GM12874 (cell line): ENCODE results near the gene KCNQ1.

Experiments used
- CTCF ChIP-seq: IDR thresholded peaks from 2 replicates; pipeline ENCODE4 v1.5.1; 2011; ENCODE audit warnings: low read depth, mild to moderate bottlenecking, control low read depth, low read length, moderate library complexity; ENCODE audit not compliant: insufficient read depth

KCNQ1 gene

DNA sequence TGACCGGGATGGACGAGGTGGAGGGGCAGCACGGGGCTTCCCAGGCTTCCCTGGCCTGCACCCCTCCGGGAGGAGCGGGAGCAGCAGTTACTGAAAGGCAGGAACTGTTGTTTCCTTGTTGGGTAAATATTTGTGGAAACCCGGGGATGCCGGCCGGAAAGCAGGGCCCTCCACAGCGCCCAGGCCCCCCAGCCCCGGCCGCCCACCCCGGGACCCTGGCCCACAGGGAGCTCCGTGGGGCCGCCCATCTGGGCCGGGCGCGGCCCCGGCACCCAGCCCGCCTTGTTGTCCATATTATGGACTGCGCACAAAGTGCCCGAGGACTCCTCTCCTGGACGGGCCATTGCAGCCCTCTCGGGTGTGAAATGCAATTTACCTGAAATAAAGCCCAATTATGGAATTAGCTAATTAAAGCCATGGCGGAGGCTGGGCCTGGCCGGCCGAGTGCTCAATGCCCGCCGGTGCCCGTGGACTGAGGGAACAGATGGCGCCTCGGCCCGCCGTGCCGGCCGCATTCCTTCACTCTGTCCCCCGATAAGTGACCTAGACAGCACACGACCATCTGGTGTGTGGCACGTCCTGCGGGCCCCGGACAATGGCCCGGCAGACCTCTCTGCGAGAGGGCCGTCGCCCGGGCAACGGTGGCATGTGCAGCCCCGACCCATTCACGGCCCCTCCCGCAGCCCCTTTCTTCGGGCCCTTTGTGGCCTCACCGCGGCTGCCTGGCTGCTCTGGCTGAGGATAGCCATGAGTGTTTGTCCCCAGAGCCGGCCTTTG lies 405.4 kb downstream of the KCNQ1 start:
- no peak for TF ChIP-seq CTCF

DNA sequence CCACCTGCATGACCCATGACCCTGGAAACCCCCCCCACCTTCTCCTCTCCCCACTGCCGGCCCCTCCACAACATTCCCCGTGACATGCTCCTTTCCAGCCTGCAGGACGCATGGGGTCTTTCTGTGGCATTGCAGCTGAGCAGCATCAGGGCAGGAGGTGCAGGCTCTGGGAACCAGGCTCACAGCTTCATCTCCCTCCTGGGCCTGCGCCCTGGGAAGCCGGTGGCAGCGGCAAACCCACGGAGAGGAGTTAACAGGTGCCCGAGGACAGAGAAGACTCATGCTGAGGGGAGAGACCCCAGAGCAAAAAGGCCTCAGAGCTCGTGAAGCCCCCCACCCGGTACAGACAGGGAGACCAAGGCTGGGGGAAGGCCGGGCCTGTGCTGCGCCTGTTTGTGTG lies 408.6 kb downstream of the KCNQ1 start:
- no peak for TF ChIP-seq CTCF

DNA sequence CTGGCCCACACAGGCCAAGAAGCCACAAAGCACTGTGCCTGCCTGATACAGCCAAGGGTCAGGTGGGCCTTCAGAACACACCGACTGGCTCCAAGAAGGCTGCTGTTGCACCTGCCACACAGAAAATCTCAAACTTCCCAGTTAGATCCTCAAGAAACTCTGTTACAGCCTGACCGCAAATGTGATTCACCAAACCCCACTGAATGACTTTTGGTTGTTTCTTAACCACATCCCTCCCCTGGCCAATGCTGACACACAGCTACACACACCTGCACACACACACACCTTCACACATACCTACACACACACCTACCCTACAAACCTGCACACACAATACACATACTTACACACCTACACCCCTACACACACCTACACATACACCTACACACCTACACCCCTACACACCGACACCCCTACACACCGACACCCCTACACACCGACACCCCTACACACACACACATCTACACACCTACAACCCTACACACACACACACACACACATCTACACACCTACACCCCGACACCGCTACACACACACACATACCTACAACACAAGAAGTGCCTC lies 409.3 kb downstream of the KCNQ1 start:
- no peak for TF ChIP-seq CTCF

DNA sequence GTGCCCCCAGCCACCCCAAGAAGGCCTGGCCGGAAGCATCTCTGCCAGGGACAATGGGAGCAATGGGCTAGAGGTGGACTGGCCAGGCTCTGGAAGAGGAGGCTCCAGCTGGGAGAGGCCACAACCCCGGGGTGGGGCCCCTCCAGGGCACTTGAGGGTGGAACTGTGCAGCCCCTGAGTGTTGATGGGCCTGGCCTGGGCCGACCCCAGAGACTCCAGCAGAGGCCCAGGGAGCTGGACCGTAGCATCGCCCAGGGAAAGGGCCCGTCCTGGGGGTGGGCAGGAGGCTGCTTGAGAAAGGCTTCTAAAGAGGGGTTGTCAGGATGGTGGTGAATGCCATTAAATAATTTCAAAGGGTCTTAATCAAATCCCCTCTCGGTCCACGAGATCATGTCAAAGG lies 410.4 kb downstream of the KCNQ1 start:
- TF ChIP-seq CTCF: no peak

DNA sequence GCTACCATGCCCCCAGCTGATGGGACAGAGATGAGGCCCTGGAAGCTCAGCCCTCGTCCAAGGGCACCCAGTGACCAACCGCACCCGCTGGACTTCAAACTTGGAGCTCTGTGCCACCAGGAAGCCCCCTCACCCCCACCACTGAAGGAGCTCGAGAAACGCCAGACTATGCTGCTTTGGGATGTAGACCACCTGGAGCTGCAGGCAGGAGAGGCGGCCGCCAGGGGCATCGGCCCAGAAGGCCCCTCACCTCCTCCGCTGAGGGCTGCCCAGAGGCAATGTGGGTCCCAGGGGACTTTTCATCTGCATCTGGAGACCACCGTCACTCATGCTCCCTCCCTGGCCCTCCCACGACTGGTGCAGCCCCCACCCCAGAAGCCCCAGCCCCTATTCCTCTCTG lies 412.5 kb downstream of the KCNQ1 start:
- TF ChIP-seq CTCF: no peak

DNA sequence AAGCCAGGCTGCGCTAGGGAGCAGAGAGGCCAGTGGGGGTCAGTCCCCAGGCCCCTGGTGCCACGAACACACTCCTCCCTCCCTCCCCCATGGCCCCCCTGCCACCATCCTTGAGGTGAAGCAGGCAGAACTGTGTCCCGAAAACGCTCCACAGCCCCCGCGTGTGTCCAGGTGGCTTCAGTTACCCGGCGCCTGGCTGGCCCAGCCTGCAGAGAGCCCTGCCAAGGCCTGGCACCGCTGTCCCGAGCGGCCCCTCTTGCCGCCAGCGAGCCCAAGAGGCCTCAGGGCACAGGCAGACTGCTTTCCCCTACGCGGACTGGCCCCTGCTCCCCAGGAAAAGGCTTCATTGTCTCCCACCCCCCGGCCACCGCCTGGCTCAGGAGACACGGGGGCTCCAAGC lies 413.1 kb downstream of the KCNQ1 start:
- TF ChIP-seq CTCF: no peak

- no peak for TF ChIP-seq CTCF
These were observed 414.3 kb downstream of the KCNQ1 start for GRCh38 chr11:2858995-2859698.
